ENCODE results near the gene RRAS2.

- TF ChIP-seq CTCF (tag by site-specific recombination; IDR thresholded peaks at IDR 0.05) (no peak), SETDB1 (IDR thresholded peaks at IDR 0.05; ENCODE audit: insufficient read length, low read length) (no peak), PRDM6 (tag by site-specific recombination; IDR thresholded peaks at IDR 0.05) (no peak), ZNF175 (tag by site-specific recombination; IDR thresholded peaks at IDR 0.05) (no peak), ZNF174 (tag by site-specific recombination; IDR thresholded peaks at IDR 0.05) (no peak), INSM2 (tag by site-specific recombination; IDR thresholded peaks at IDR 0.05) (no peak), PRDM1 (tag by site-specific recombination; IDR thresholded peaks at IDR 0.05) (no peak), YY1 (tag by site-specific recombination; IDR thresholded peaks at IDR 0.05) (no peak), ZNF626 (tag by site-specific recombination; IDR thresholded peaks at IDR 0.05) (no peak), ZNF639 (tag by site-specific recombination; IDR thresholded peaks at IDR 0.05) (no peak)
Measured at GRCh38 chr11:14331476-14332136, 27.4 kb downstream of the RRAS2 start.
